GM18499 (cell line): Measurements from ENCODE around the gene CABP7.
"Not testable (repeated sequence)": the region's sequence is repeated elsewhere in the genome, so short reads cannot be mapped to it uniquely, and the experiment has no call there.

Experiments used
- ATAC-seq: cut with Tn5 transposase; IDR thresholded peaks from one replicate; pipeline ENCODE4 v1.9.1; 2021; ENCODE audit warnings: moderate number of reproducible peaks; ENCODE audit not compliant: insufficient read depth, unreplicated experiment

The CABP7 gene

GRCh38 chr22:29739346-29739875 lies 19.6 kb downstream of the CABP7 start:
- ATAC-seq, result no peak

GRCh38 chr22:29740216-29740615 lies 20.4 kb downstream of the CABP7 start:
- ATAC-seq, result no peak

DNA sequence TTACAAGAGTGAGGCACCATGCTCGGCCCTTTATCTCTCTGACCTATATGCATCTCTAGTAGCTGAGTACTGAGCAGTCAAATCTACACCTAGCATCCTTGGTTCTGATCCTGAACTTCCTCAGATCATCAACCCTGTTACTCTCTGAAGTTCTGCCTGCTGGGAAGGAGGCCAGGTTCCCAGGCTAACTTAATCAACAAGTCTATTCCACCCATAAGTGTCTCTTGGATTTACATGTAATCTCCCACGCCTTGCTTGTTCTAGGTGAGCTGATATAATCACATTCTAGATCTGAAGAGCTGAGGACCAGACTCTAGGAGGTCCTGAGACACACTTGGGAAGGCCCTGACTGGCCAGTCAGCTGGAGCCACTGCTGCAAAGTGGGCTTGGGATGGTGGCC lies 22.1 kb downstream of the CABP7 start:
- ATAC-seq, result no peak

DNA sequence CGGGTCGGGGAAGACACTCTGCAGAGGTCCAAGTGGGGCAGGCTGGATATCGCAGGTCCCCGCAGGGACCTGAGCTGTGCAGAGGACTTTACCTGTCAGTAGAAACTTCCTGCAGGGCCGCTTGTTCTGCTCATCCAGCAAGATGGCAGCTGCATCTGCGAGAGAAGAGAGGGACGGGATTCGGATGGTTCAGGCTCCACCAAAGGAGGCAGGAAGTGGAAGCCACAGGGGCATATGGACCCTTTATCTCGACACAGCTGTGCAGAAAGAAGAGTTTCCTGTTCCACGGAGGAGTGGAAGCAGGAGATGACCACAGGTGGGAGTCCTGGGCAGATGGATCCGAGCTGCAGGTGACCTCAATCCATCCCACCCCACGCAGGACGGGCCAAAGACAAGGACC lies 22.5 kb downstream of the CABP7 start:
- no peak for ATAC-seq

DNA sequence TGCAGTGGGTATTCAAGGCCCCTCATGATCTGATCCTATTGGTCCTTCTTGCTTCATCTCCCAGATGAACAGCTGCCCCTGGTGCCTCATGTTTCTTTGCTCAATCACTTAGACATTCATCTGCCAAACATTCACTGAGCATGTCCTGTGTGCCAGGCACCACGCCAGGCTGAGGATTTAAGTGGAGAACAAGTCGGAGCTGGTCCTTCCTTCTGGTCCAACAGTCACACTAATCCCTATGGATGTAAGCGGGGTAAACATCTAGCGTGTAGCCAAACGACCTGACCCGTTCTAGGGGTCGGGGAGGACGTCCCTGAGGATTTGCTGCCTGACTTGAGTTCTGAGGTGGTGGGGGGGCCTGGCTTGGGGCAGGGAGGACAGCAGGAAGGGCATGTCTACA lies 25.1 kb downstream of the CABP7 start:
- no peak for ATAC-seq

- ATAC-seq, result no peak
Observed at GRCh38 chr22:29747832-29748231, 28.0 kb downstream of the CABP7 start.

GRCh38 chr22:29748248-29748893 lies 28.6 kb downstream of the CABP7 start:
- ATAC-seq, result no peak

- no peak for ATAC-seq
Observed at GRCh38 chr22:29750029-29750428, 30.2 kb downstream of the CABP7 start.

DNA sequence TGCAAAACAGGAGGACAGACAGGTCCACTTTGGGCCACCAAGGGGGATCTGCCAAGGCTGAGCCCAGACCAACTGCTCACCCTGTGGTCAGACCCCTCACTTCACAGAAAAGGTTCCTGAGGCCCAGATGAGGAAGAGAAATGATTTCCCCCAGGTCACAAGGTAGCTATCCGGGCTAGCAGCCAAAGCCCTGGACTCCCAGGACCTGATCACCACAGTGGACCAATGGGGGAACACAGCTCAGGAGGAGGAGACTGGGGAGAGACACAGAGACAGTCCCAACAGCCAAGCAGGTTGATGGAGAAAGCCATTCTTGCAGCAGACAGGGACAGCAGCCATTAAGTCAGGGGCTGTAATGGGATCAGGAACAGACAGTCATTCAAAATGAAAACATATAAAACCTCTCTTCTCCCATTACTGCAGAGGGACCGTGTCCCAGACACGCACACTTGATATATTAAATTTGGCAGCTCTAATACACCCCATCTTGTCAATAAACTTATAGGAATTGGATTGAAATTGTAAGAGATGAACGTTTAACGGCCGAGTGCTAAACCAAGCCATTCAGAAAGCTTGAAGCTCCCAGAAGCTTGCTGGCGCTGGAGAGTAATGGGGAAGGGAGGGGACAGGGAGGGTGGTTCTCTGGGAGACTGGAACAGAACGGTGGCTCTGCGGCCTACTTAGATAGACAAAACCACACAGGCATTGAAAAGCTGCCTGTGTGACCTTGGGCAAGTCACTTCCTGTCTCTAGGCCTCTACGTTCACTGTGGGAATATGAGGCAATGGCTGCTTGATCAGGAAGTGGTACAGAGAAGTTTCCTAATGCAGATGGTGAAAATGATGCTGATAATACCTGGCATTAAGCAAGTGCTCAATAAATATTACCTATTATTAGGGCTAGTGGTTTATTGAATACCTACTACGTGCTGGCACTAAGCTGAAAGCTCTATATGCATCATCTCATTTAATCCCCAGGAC lies 31.0 kb downstream of the CABP7 start:
- no peak for ATAC-seq

- ATAC-seq, result no peak
Observed at GRCh38 chr22:29751669-29752068, 31.9 kb downstream of the CABP7 start.

DNA sequence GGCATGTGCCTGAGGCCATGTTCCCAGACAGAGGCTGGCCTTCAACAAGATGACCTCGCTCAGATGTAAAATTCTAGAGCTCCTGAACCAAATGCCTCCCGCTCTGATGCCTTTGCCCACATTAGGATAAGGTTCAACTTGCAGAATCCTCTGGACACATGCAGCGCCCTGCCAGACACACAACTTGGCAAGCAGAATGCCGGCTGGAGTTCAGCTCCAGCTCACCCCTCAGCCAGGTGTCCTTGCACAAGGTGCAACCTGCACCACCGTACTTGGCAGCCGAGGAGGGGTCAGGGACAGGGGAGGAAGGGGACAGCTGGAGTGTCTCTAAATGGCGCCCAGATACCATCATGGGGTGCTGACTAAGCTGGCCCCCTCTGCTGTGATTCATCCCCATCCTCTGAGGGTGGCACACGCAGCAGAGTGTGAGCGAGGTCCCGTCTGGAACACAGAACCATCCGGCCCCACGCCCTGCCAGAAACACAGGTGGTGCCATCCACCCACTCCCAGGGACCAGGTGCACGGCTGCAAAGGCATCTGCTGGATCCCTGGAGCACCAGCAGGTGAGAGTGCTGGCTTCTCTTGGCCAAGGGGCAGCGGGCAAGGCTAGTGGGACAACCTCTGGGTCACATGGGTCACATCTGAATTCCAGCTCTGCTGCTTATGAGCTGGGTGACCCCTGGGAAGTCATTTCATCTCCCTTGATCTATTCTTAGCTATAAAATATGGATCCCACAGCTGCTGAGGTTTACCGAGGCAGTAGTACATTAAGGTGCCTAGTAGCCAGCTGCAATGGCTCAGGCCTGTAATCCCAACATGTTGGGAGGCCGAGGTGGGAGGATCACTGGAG lies 34.2 kb downstream of the CABP7 start:
- no peak for ATAC-seq

GRCh38 chr22:29754658-29755395 lies 35.0 kb downstream of the CABP7 start:
- ATAC-seq, result not testable (repeated sequence)

DNA sequence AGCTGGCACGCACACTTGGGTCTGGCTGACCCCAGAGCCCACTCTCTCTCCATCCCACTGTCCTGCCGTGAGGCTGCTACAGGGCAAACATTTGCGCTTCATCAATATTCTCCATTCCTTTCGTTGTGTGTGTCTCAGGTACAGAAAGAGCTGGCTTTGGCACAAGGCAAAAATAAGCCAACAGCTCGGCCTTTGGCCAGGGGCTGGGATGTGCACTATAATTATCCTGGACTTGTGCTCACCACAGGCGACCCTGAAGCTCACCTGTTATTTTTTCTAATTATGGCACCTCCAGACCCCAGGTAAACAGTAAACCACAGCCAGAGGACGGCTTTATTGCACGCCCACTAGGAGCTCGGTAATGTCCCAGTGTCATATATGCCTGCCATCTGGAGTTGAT lies 36.1 kb downstream of the CABP7 start:
- no peak for ATAC-seq

DNA sequence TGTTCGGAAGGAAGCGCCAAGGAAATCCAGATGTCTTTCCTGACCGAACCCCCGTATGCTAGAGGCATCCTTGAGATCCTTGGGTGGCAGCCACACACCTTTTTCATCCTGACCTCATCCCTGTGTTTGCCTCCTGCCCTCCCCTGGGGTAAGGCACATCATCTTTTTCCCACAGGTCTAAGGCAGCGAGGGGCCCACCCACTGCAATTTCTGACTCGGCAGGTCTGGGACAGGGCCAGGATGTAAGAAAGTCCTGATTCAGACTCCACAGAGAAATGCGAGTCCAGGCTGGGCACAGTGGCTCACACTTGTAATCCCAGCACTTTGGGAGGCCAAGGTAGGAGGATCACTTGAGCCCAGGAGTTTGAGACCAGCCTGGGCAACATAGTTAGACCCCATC lies 36.5 kb downstream of the CABP7 start:
- no peak for ATAC-seq

- ATAC-seq, result no peak
Observed at GRCh38 chr22:29757096-29757495, 37.3 kb downstream of the CABP7 start.

DNA sequence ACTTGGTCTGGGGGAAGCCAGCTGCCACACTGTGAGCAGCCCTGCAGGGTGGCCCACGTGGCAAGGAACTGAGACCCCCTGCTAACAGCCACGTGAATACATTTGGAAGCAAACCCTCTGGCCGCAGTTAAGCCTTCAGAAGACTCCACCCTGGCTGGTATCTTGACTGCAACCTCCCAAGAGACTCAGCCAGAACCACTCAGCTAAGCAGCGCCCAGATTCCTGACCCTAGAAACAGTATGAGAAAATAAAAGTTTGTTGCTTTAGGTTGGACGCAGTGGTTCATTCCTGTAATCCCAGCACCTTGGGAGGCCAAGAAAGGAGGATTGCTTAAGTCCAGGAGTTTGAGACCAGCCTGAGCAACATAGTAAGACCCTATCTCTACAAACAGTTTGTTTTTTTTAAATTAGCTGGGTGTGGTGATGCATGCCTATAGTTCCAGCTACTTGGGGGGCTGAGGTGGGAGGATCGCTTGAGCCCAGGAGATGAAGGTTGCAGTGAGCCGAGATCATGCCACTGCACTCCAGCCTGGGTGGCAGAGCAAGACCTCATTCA lies 38.3 kb downstream of the CABP7 start:
- ATAC-seq, result no peak

- ATAC-seq, result no peak
Observed at GRCh38 chr22:29758959-29759358, 39.2 kb downstream of the CABP7 start.

DNA sequence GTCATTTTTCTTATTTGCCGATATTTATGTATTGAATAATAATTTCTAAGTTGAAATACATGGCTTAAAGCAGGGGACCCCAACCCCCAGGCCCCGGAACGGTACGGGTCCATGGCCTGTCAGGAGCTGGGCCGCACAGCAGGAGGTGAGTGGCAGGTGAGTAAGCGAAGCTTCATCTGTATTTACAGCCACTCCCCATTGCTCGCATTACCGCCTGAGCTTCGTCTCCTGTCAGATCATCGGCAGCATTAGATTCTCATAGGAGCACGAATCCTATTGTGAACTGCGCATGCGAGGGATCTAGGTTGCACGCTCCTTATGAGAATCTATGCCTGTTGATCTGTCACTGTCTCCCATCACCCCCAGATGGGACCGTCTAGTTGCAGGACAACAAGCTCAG lies 42.5 kb downstream of the CABP7 start:
- no peak for ATAC-seq

GRCh38 chr22:29765905-29766631 lies 46.3 kb downstream of the CABP7 start:
- no peak for ATAC-seq
